Left colon (tissue), 2 donors: ENCODE measurements around the gene PTGDR2. TPM values are rescaled to one million over a fixed set of nuclear protein-coding genes. Genes with fewer than 3 reads are reported as not detected.
"Not testable (repeated sequence)": the region's sequence is repeated elsewhere in the genome, so short reads cannot be mapped to it uniquely, and the experiment has no call there.

ENCODE experiments used
- ATAC-seq: fragments of 200-7000 bp; cut with Tn5 transposase; one replicate; pipeline ENCODE4 v1.9.1; 2020; ENCODE audit warnings: mild to moderate bottlenecking, moderate library complexity
- DNase-seq, 2 donors: peaks; one replicate each; pipeline ENCODE4 v3.0.0-alpha.2; 2020
- intact Hi-C, 2 donors: fragments of 100-400 bp; cut with DNase I in 1 of 2; cut with micrococcal nuclease in 1 of 2; formaldehyde crosslinking; loops; one replicate each; pipeline versions ENCODE4 v1.11.2 to v1.14.0; 2022; cut with DNase I, micrococcal nuclease
- total RNA-seq, 2 donors: library from RNA; stranded (reverse); fragmentation: NEBNext Ultra II Directional; extraction: Animal tissue kit (Norgen Biotek cat#: 25700); gene quantifications; one replicate each; pipeline ENCODE4 v1.2.1, GENCODE V29; 2021
- donor health status: DM: no; HTN: no; CAD: no.
- donor health status: DM: yes; HTN: yes; CAD: no.

Gene PTGDR2
- total RNA-seq, 2 donors from 2014 or later, result 4.6 to 6.4 TPM

DNA sequence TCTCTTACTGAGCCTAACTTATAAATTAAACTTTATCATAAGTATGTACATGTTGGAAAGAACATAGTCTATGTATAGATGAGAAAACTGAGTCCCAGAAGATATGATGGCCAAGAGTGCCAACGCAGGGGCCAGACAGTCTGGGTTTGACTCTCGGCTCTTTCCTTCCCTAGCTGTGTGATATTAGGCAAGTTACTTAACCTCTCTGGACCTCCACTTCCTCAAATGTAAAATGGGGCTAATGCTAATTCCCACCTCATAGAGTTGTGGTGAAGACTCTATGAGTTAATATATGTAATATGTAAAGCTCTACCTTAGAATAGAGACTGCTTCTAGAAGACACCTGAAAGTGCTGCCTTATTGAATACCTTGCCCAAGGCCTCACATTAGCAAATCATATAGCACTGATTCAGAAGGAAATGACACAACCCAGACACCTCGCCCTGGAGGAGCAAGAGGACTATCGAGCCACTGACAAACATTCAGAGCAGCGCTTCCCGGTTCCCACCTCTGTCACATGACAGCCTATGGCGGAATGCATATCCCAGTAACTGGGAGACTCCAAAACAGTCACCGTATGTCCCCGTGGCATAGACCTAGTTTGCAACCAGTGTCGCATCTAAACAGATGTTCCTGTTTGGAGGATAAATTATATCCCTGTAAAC lies 25.1 kb downstream of the PTGDR2 start:
- intact Hi-C loops, result loop anchor here (5.0 kb wide), 2 partner anchors 57 to 67 kb away; no protein-coding TSS in a partner anchor
- DNase-seq (no peak), ATAC-seq (peak; percentile 67)

DNA sequence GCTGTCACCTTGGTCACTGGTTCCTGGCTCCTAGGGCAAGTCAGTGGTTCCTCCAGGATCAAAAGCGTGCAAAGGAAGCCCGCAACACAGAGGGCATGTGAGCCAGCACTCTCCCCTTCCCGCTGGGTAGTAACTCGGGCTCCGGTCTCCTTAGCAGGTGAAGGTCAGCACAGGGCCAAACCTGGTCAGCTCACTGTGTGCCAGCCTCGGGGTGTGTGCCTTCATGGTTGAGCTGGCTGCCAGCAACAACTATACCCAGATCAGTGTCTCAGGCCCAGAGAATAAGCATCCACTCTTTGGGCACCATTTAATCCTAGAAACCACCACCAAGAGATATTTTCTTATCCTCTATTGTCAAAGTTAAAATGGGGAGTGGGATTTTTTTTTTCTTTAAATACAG lies 30.0 kb downstream of the PTGDR2 start:
- ATAC-seq (no peak), DNase-seq (no peak)
- intact Hi-C loops, result no loop called here

- DNase-seq (no peak), ATAC-seq (no peak)
- intact Hi-C loops, result no loop called here
Measured at GRCh38 chr11:60825118-60825517, 30.6 kb downstream of the PTGDR2 start.

DNA sequence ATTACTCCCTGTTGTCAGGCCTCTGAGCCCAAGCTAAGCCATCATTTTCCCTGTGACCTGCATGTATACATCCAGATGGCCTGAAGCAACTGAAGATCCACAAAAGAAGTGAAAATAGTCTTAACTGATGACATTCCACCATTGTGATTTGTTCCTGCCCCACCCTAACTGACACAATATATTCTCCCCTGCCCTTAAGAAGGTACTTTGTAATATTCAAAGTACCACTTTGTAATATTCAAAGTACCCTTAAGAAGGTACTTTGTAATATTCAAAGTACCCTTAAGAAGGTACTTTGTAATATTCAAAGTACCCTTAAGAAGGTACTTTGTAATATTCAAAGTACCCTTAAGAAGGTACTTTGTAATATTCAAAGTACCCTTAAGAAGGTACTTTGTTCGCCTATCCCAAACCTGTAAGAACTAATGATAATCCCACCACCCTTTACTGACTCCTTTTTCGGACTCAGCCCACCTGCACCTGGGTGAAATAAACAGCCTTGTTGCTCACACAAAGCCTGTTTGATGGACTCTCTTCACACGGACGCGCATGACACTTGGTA lies 31.9 kb downstream of the PTGDR2 start:
- ATAC-seq, intact Hi-C loops, DNase-seq: not testable (repeated sequence)

DNA sequence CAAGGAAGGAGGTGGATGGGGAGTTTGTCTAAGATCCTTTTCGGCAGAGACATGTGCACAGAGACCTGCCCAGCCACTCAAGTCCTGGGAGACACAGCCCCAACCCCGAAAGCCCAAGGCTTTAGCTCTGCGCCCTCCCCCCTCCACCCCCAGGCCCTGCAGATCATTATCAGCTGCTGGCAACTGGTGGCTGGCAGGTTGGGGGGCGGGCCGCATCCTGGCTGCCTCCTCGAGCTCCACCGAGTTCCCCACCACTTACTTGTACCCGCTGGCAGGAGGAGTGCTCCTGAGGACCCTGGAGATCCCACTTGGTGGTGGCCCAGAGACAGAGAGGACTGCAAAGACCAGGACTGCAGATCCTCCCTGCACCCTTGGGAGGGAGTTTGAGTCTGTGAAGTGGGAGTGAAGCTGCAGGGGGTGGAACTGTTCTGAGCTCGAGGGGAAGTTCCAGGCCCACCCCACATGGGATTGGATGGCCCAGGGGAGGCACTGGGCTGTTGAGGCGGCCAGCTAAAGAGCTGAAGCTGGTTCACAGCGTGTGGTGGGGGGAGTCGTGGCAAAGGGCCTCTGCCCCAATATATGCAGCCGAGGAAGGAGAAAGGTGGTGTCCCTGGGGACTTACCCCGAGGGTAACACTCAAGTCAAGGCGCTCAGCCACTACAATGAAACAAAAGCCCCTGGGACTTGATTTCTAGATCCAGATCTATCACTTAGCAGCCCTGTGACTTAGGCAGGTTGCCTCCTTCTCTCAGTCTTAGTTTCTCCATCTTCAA lies 33.7 kb downstream of the PTGDR2 start:
- intact Hi-C loops, result no loop called here
- no peak for ATAC-seq
- DNase-seq, result no peak

- no peak for ATAC-seq
- no peak for DNase-seq
- intact Hi-C loops, result no loop called here
Measured at GRCh38 chr11:60818057-60818456, 37.7 kb downstream of the PTGDR2 start.

GRCh38 chr11:60816590-60817157 lies 39.1 kb downstream of the PTGDR2 start:
- intact Hi-C loops, result no loop called here
- no peak for DNase-seq

DNA sequence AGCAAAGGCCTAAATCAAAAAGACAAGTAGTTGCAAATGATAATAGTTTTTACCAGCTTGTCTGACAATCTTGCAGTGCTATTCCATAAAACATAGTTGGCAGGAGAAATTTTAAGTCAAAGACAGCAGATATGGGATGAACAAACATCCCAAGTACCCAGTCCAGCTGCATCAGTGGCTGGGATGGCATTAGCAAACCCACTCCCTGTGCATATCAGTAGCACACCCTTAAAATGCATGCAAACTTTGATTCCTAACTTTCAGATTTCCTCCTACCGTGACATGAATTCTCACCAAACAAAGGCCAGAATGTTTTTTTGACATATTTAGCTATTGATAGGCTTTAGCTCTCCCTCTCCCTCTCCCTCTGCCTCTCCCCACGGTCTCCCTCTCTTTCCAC lies 41.6 kb downstream of the PTGDR2 start:
- no peak for DNase-seq
- intact Hi-C loops, result no loop called here
- no peak for ATAC-seq

More at GRCh38 chr11:60816590-60817157, 39.1 kb downstream of the PTGDR2 start:
- ATAC-seq, result no peak

DNA sequence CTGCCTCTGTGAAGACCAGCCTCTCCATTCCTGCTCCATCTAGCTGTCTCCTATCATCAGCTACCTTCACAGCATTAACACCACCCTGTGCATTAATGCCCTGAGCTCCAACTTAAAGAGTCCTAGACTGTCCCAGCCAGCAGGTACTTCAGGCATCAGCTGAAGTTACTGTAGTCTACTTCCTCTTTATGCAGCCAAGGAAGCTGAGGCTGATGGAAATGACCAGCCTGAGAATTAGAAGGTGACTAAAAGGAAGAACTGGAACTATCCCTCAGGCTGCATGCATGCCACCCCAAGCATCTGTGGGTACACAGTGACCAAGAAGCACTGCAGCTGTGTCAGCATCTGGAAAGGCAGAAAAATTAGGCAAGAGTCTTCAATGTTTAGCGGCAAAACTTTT lies 42.4 kb downstream of the PTGDR2 start:
- intact Hi-C loops, result no loop called here
- DNase-seq (no peak), ATAC-seq (no peak)

DNA sequence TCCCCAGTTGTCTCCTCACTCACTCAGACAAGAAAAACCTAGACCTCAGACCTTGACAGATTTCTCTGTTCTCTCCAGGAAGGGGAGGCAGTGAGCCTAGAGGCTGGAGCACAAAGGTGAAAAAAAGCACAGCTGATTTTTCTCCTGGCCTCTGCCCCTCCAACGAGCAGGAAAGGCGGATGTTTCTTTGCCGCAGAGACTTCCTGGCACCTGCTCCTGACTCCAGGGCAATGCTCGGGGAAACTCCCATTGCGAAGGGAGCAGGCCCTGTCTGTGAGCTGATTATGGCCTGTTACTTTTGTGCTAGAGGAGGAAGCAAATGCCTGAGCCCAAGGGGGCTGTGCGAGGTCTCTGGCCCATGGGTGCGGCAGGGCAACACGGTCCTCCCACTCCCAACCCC lies 45.2 kb downstream of the PTGDR2 start:
- intact Hi-C loops, result no loop called here
- ATAC-seq (peak; percentile 92), DNase-seq (peak in 1 of 2 donors; percentile 44)

DNA sequence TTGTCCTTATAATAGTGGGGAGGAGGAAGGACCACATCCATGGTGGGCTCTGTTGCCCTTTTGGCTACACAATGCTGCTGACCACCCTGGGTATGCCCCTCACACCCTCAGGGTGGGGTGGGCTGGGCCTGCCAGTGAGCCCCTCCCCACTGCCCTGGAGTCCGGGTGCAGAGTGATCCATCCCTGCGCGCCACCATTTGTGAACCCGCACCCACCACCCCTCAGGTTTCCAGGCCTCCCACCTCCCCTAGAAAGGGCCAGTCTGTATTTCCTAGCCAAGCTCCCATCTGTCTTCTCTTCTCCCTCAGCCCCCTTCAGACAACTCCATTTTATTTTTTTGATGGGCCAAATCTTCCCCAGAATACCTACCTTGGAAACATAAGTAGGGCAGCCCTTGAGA lies 45.6 kb downstream of the PTGDR2 start:
- DNase-seq, result no peak
- no peak for ATAC-seq

DNA sequence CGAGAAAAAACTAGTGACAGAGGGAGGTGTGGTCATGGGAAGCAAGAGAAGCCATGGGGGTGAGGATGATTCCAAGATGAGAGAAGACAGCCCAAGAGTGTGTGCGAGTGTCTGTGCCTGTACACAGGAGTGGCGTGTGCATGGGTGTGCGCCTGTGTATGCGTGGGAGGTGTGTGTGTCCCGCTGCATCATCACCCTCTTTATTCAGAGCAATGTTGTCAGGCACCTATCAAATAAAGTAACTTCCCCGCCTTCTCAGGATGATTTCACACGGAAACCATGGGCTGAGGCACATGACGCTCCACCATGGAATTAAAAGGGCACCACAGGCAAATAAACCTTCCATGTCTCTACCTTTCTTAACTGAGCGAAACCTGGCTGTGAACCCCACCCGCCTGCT lies 46.1 kb downstream of the PTGDR2 start:
- intact Hi-C loops, result no loop called here
- no peak for DNase-seq
- no peak for ATAC-seq

More for the DNA sequence above, 45.6 kb downstream of the PTGDR2 start:
- intact Hi-C loops, result no loop called here

- no peak for ATAC-seq
- no peak for DNase-seq
- intact Hi-C loops, result no loop called here
Measured at GRCh38 chr11:60809249-60809648, 46.5 kb downstream of the PTGDR2 start.

DNA sequence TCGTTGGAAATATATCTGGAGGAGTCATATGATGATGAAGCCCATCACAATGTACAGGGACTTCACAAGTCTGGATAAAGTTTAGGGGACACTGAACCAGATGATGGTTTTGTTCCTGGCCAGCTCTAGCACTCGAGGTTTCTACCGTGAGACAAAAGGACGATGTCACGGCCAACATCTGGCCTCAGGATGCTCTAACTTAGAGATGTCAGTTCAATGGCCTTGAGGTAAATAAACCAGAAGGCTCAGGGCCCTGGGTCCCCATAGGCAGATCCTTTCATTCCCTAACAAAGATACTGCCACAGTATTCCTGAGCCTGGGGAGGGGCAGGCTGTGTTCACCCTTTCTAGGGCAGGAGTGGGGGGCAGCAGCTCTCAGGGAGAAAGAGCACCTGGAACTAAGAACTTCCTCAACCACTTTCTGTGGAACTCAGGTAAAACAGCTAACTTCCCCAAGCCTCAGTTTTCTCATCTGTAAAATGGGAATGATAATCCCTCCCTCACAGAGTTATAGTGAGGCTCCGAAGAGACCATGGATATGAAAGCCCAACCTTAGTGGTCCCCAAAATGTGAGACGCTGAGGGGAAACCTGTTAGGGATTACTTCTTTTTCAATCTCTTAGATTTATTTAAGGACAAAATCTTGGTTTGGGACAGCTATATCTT lies 52.3 kb downstream of the PTGDR2 start:
- no peak for ATAC-seq
- no peak for DNase-seq
- intact Hi-C loops, result no loop called here

DNA sequence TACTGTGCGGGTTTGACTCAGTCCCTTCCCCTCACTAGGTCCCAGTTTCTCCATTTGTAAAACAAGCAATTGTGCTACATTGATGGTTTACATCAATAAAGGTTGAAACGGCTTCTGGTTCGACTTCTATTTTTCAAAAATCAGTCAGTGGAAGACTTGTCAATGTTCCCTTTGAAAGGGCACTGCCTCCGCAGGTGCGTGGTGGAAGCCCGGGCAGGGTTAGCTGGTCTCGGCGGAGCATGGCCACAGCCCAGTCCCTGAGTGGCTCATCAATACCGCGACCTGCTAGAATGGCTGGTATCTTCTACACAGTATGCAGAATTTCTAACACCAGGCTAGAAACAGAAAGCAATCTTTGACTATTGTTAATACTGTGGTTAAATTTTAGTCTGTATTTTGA lies 54.6 kb downstream of the PTGDR2 start:
- DNase-seq (no peak), ATAC-seq (no peak)
- intact Hi-C loops, result no loop called here
